Uterus (tissue), 4 donors: ENCODE measurements around the gene PHLDA2. TPM values are rescaled to one million over a fixed set of nuclear protein-coding genes. Genes with fewer than 3 reads are reported as not detected.

Experiments
- DNase-seq, 2 donors: peaks; one replicate each; pipeline ENCODE4 v3.0.0-alpha.2; 2019 to 2020
- H3K27ac ChIP-seq, 2 donors: fragments of 200-600 bp; sonication (generic); 1 replicate in 1 of 2; 2 replicates in 1 of 2; pipeline ENCODE4 v1.5.1; 2016 to 2018
- H3K27me3 ChIP-seq, 2 donors: fragments of 200-600 bp; sonication (generic); one replicate each; pipeline ENCODE4 v1.5.1; 2018 to 2019; ENCODE audit warnings: control low read depth in 1 of 2
- H3K36me3 ChIP-seq, 2 donors: fragments of 200-600 bp; sonication (generic); one replicate each; pipeline ENCODE4 v1.5.1; 2019; ENCODE audit warnings: control low read depth in 1 of 2
- H3K4me1 ChIP-seq, 2 donors: fragments of 200-600 bp; sonication (generic); one replicate each; pipeline ENCODE4 v1.5.1; 2018 to 2019; ENCODE audit warnings: control low read depth in 1 of 2
- H3K4me3 ChIP-seq, 2 donors: fragments of 200-600 bp; sonication (generic); 1 replicate in 1 of 2; 2 replicates in 1 of 2; pipeline ENCODE4 v1.5.1; 2018 to 2019; ENCODE audit warnings: mild to moderate bottlenecking in 1 of 2
- H3K9me3 ChIP-seq, 2 donors: fragments of 200-600 bp; sonication (generic); one replicate each; pipeline ENCODE4 v1.5.1; 2019; ENCODE audit warnings: control low read depth in 1 of 2
- CTCF ChIP-seq, 4 experiments: fragments of 200-600 bp in 2 of 4; fragments of 450-650 bp in 2 of 4; sonication (generic) in 2 of 4; IDR thresholded peaks; one replicate each; pipeline ENCODE4 v1.5.1; 2016 to 2019; ENCODE audit warnings: antibody characterized with exemption in 4 of 4, mild to moderate bottlenecking in 2 of 4, moderate library complexity in 1 of 4
- POLR2A ChIP-seq, 2 donors: fragments of 450-650 bp; IDR thresholded peaks; one replicate each; pipeline ENCODE4 v1.6.1; 2016; ENCODE audit warnings: antibody characterized with exemption in 2 of 2, mild to moderate bottlenecking in 1 of 2, moderate library complexity in 1 of 2
- intact Hi-C: fragments of 100-400 bp; cut with DNase I; formaldehyde crosslinking; loops from one replicate; pipeline ENCODE4 v1.15.1; 2023; ENCODE audit warnings: low total_unique reads
- total RNA-seq, 4 donors: library from RNA; depleted of rRNA in 3 of 4; stranded (reverse); fragments of >200 nt in 3 of 4; gene quantifications; one replicate each; pipeline versions ENCODE4 v1.1.0 to v1.2.4, GENCODE V29; 2014 to 2023
- donor health status: DM: yes; HTN: yes; CAD: no.

PHLDA2 gene
- total RNA-seq, 4 donors from 2014 or later = 5.2 TPM; not detected in 3

- Histone ChIP-seq H3K36me3 (no peaks in the 10 kb centered on the region), H3K27me3 (no peaks in the 10 kb centered on the region), H3K9me3 (no peaks in the 10 kb centered on the region), H3K4me3 (no peak overlapping the region), H3K27ac (no peak overlapping the region), H3K4me1 (no peaks in the 10 kb centered on the region)
- TF ChIP-seq CTCF (IDR thresholded peaks at IDR 0.05) = no peak
- no peak for TF ChIP-seq POLR2A (IDR thresholded peaks at IDR 0.05)
- no peak for DNase-seq
- intact Hi-C loops = no loop called here
Measured at GRCh38 chr11:2974272-2974671, 45.1 kb upstream of the PHLDA2 start.

- Histone ChIP-seq H3K27ac (no peak overlapping the region), H3K4me3 (no peak overlapping the region), H3K27me3 (no peaks in the 10 kb centered on the region), H3K9me3 (no peaks in the 10 kb centered on the region), H3K36me3 (no peaks in the 10 kb centered on the region), H3K4me1 (no peaks in the 10 kb centered on the region)
- TF ChIP-seq POLR2A (IDR thresholded peaks at IDR 0.05) (no peak), CTCF (IDR thresholded peaks at IDR 0.05) (no peak)
- no peak for DNase-seq
- intact Hi-C loops = no loop called here
Measured at GRCh38 chr11:2968341-2968900, 39.2 kb upstream of the PHLDA2 start.

GRCh38 chr11:2964782-2965181, 35.6 kb upstream of the PHLDA2 start:
- Histone ChIP-seq H3K4me1 (no peaks in the 10 kb centered on the region), H3K4me3 (no peak overlapping the region), H3K9me3 (no peaks in the 10 kb centered on the region), H3K36me3 (no peaks in the 10 kb centered on the region), H3K27me3 (no peaks in the 10 kb centered on the region), H3K27ac (no peak overlapping the region)
- TF ChIP-seq CTCF (IDR thresholded peaks at IDR 0.05) (no peak), POLR2A (IDR thresholded peaks at IDR 0.05) (no peak)
- DNase-seq = no peak
- intact Hi-C loops = no loop called here

- H3K36me3 ChIP-seq = no peaks in the 10 kb centered on the region
- intact Hi-C loops = no loop called here
- no peaks in the 10 kb centered on the region for H3K4me1 ChIP-seq
- DNase-seq = no peak
- H3K4me3 ChIP-seq = no peak overlapping the region
- no peak for TF ChIP-seq CTCF (IDR thresholded peaks at IDR 0.05)
- TF ChIP-seq POLR2A (IDR thresholded peaks at IDR 0.05) = no peak
- no peak overlapping the region for H3K27ac ChIP-seq
- H3K27me3 ChIP-seq = no peaks in the 10 kb centered on the region
- H3K9me3 ChIP-seq = no peaks in the 10 kb centered on the region
Measured at GRCh38 chr11:2963761-2964160, 34.5 kb upstream of the PHLDA2 start.

GRCh38 chr11:2963112-2963754, 34.0 kb upstream of the PHLDA2 start:
- Histone ChIP-seq H3K4me1 (no peaks in the 10 kb centered on the region), H3K9me3 (no peaks in the 10 kb centered on the region), H3K27me3 (no peaks in the 10 kb centered on the region), H3K4me3 (no peak overlapping the region), H3K27ac (no peak overlapping the region), H3K36me3 (no peaks in the 10 kb centered on the region)
- intact Hi-C loops = no loop called here
- DNase-seq = no peak
- no peak for TF ChIP-seq POLR2A (IDR thresholded peaks at IDR 0.05)
- TF ChIP-seq CTCF (IDR thresholded peaks at IDR 0.05) = no peak
